Panc1 (cell line): Measurements from ENCODE around the gene DNAH7. TPM values are rescaled to one million over a fixed set of nuclear protein-coding genes. Genes with fewer than 3 reads are reported as not detected.

Experiments used
- ATAC-seq: fragments of 200-7000 bp; cut with Tn5 transposase; 2 replicates; pipeline ENCODE4 v1.9.1; 2020; ENCODE audit warnings: mild to moderate bottlenecking, moderate library complexity
- BruUV-seq: library from RNA; stranded (reverse); fragments of 400-500 nt; replicated peaks from 2 replicates; lab custom pipeline; 2021; lab: Mats Ljungman, UMichigan
- CTCF ChIA-PET: fragments of 300-600 bp; sonication (Branson Sonifier 250); formaldehyde crosslinking; loops from one replicate; lab custom pipeline; 2022; ENCODE audit warnings: antibody characterized with exemption; lab: Charles Lee
- POLR2A ChIA-PET: fragments of 300-600 bp; sonication (Branson Sonifier 250); formaldehyde crosslinking; loops from one replicate; lab custom pipeline; 2022; ENCODE audit warnings: antibody characterized with exemption; lab: Charles Lee
- DNase-seq: peaks from one replicate; pipeline ENCODE4 v3.0.0-alpha.2; 2010; ENCODE audit warnings: low read depth, low spot score
- H3K27ac ChIP-seq: 2 replicates; pipeline ENCODE4 v1.5.1; 2011; ENCODE audit warnings: mild to moderate bottlenecking, low read length, inconsistent platforms
- H3K27me3 ChIP-seq: fragments of 200-500 bp; sonication (Bioruptor generic); 2 replicates; pipeline ENCODE4 v1.6.0; 2014; ENCODE audit warnings: low read length, inconsistent platforms; ENCODE audit not compliant: control insufficient read depth, insufficient read depth
- H3K36me3 ChIP-seq: fragments of 200-500 bp; sonication (Bioruptor generic); 2 replicates; pipeline ENCODE4 v1.5.1; 2014; ENCODE audit warnings: inconsistent platforms, mild to moderate bottlenecking, low read length, moderate library complexity; ENCODE audit not compliant: control insufficient read depth, insufficient read depth
- H3K4me1 ChIP-seq: 2 replicates; pipeline ENCODE4 v1.5.1; 2011; ENCODE audit warnings: inconsistent platforms, mild to moderate bottlenecking, low read length, moderate library complexity; ENCODE audit not compliant: control insufficient read depth, insufficient read depth
- H3K4me3 ChIP-seq, 2 experiments: 2 replicates each; pipeline ENCODE4 v1.5.1; 2011 to 2012; ENCODE audit warnings: low read depth in 2 of 2, low read length in 2 of 2, mild to moderate bottlenecking in 2 of 2, inconsistent platforms in 1 of 2, moderate library complexity in 1 of 2
- H3K9me3 ChIP-seq: fragments of 200-500 bp; sonication (Bioruptor generic); 2 replicates; pipeline ENCODE4 v1.5.1; 2014; ENCODE audit warnings: low read depth, mild to moderate bottlenecking, inconsistent platforms, low read length, moderate library complexity; ENCODE audit not compliant: control insufficient read depth, insufficient read depth
- POLR2AphosphoS5 ChIP-seq: IDR thresholded peaks from 2 replicates; pipeline ENCODE4 v1.6.1; 2012; ENCODE audit warnings: mild to moderate bottlenecking, low read depth, low read length, moderate library complexity
- SIN3A ChIP-seq: IDR thresholded peaks from 2 replicates; pipeline ENCODE4 v1.6.1; 2012; ENCODE audit warnings: low read depth, mild to moderate bottlenecking, low read length, moderate library complexity, borderline replicate concordance; ENCODE audit not compliant: insufficient read depth
- TCF7L2 ChIP-seq: IDR thresholded peaks from 2 replicates; pipeline ENCODE4 v1.6.1; 2011; ENCODE audit warnings: mild to moderate bottlenecking, low read depth, low read length, inconsistent platforms
- in situ Hi-C: cut with HindIII; loops from 2 replicates; pipeline ENCODE4 v1.10.0; 2016; ENCODE audit warnings: low sequenced_read_pairs, low pct_unique_long_range_greater_than_20kb
- intact Hi-C: fragments of 100-400 bp; cut with micrococcal nuclease; formaldehyde crosslinking; loops from one replicate; pipeline ENCODE4 v1.10.0; 2022; ENCODE audit not compliant: unreplicated experiment
- total RNA-seq: library from RNA; stranded (reverse); gene quantifications from one replicate; pipeline ENCODE4 v1.2.1, GENCODE V29; 2021; ENCODE audit not compliant: unreplicated experiment
- TF ChIP-seq, protein P1 (sequence below), 2 experiments: IDR thresholded peaks; 2 replicates each; pipeline ENCODE4 v1.6.1; 2011 to 2012; ENCODE audit warnings: low read depth in 2 of 2, control low read depth in 1 of 2, low read length in 1 of 2, mild to moderate bottlenecking in 1 of 2, moderate library complexity in 1 of 2; ENCODE audit not compliant: insufficient read depth in 1 of 2
- TF ChIP-seq, protein P2 (sequence below): fragments of 450-650 bp; IDR thresholded peaks from 2 replicates; pipeline ENCODE4 v1.5.1; 2017; ENCODE audit warnings: mild to moderate bottlenecking

Gene DNAH7
- total RNA-seq, 1 experiment from 2014 or later = 0.98 TPM

DNA sequence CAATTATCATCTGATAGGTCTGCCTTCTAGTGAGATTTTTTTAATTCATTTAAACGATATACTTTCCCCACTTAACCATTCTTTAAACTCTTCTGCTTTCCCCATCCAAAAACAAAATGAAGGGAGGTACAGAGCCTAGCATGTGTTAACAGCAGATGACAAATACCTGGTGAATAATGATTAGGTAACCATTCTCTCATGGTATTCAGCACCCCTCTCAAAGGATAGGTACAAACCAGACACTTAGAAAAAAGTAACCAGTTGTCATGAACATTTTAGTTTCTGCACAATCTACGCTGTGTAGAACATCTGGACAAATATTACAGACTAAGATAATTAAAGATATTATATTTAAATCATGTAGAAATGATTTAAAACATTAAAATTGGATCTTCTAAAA lies 56.3 kb downstream of the DNAH7 start:
- no peaks in the 10 kb centered on the region for H3K4me1 ChIP-seq
- no peak overlapping the region for H3K4me3 ChIP-seq
- no peaks in the 10 kb centered on the region for H3K27me3 ChIP-seq
- no peaks in the 10 kb centered on the region for H3K36me3 ChIP-seq
- H3K9me3 ChIP-seq = no peaks in the 10 kb centered on the region
- TF ChIP-seq TCF7L2 = no peak
- TF ChIP-seq SIN3A = no peak
- TF ChIP-seq, protein P1, sequence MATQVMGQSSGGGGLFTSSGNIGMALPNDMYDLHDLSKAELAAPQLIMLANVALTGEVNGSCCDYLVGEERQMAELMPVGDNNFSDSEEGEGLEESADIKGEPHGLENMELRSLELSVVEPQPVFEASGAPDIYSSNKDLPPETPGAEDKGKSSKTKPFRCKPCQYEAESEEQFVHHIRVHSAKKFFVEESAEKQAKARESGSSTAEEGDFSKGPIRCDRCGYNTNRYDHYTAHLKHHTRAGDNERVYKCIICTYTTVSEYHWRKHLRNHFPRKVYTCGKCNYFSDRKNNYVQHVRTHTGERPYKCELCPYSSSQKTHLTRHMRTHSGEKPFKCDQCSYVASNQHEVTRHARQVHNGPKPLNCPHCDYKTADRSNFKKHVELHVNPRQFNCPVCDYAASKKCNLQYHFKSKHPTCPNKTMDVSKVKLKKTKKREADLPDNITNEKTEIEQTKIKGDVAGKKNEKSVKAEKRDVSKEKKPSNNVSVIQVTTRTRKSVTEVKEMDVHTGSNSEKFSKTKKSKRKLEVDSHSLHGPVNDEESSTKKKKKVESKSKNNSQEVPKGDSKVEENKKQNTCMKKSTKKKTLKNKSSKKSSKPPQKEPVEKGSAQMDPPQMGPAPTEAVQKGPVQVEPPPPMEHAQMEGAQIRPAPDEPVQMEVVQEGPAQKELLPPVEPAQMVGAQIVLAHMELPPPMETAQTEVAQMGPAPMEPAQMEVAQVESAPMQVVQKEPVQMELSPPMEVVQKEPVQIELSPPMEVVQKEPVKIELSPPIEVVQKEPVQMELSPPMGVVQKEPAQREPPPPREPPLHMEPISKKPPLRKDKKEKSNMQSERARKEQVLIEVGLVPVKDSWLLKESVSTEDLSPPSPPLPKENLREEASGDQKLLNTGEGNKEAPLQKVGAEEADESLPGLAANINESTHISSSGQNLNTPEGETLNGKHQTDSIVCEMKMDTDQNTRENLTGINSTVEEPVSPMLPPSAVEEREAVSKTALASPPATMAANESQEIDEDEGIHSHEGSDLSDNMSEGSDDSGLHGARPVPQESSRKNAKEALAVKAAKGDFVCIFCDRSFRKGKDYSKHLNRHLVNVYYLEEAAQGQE (IDR thresholded peaks at IDR 0.05; ENCODE audit: insufficient read depth in 1 of 2, low read depth in 2 of 2, low read length in 1 of 2) = no peak
- TF ChIP-seq, protein P2, sequence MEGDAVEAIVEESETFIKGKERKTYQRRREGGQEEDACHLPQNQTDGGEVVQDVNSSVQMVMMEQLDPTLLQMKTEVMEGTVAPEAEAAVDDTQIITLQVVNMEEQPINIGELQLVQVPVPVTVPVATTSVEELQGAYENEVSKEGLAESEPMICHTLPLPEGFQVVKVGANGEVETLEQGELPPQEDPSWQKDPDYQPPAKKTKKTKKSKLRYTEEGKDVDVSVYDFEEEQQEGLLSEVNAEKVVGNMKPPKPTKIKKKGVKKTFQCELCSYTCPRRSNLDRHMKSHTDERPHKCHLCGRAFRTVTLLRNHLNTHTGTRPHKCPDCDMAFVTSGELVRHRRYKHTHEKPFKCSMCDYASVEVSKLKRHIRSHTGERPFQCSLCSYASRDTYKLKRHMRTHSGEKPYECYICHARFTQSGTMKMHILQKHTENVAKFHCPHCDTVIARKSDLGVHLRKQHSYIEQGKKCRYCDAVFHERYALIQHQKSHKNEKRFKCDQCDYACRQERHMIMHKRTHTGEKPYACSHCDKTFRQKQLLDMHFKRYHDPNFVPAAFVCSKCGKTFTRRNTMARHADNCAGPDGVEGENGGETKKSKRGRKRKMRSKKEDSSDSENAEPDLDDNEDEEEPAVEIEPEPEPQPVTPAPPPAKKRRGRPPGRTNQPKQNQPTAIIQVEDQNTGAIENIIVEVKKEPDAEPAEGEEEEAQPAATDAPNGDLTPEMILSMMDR = no peak
- TF ChIP-seq POLR2AphosphoS5 = no peak
- no peak for DNase-seq
- ChIA-PET POLR2A (no interaction called here), CTCF (no interaction called here)
- no peak for ATAC-seq
- H3K27ac ChIP-seq = no peak overlapping the region
- intact Hi-C loops = no loop called here
- in situ Hi-C loops = no loop called here
- BruUV-seq = no TSS peak

DNA sequence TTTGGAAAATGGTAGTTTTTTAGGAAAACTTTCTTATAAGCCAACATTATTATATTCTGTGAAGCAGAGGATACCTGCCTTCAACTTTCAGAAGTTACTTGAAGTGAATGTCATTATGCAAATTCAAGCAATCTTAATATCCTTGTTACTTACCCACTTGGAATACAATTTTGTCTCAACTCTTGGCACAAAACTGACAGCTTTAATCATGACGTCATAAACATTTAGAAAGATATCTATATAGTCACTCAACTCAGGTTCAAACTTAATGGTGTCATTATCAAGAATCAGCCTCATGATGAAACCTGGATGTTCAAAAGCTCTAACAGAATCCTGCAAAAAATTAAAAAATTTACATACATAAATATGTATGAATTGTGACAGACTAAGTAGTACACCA lies 68.1 kb downstream of the DNAH7 start:
- Histone ChIP-seq H3K9me3 (no peaks in the 10 kb centered on the region), H3K27ac (no peak overlapping the region), H3K27me3 (no peaks in the 10 kb centered on the region), H3K36me3 (no peaks in the 10 kb centered on the region), H3K4me1 (no peaks in the 10 kb centered on the region), H3K4me3 (no peak overlapping the region)
- intact Hi-C loops (no loop called here), in situ Hi-C loops (no loop called here)
- ATAC-seq (no peak), DNase-seq (no peak)
- ChIA-PET CTCF (no interaction called here), POLR2A (no interaction called here)
- TF ChIP-seq, protein P2 = no peak
- TF ChIP-seq, protein P1 (IDR thresholded peaks at IDR 0.05; ENCODE audit: insufficient read depth in 1 of 2, low read depth in 2 of 2, low read length in 1 of 2) = no peak
- TF ChIP-seq POLR2AphosphoS5 (no peak), SIN3A (no peak), TCF7L2 (no peak)
- BruUV-seq = no TSS peak
